LoVo (cell line): Measurements from ENCODE around the gene ZBTB16.

Source experiments
- DNase-seq: peaks from one replicate; pipeline ENCODE4 v3.0.0-alpha.2; 2016; ENCODE audit warnings: low spot score

Gene ZBTB16

GRCh38 chr11:114152785-114153184 is 93.3 kb downstream of the ZBTB16 start:
- no peak for DNase-seq

GRCh38 chr11:114153224-114153623 is 93.7 kb downstream of the ZBTB16 start:
- DNase-seq: no peak

- DNase-seq: no peak
These were observed 94.9 kb downstream of the ZBTB16 start for GRCh38 chr11:114154271-114155047.

- no peak for DNase-seq
These were observed 95.6 kb downstream of the ZBTB16 start for GRCh38 chr11:114155116-114155515.

GRCh38 chr11:114156131-114156581 is 96.6 kb downstream of the ZBTB16 start:
- DNase-seq: no peak

- no peak for DNase-seq
These were observed 97.3 kb downstream of the ZBTB16 start for GRCh38 chr11:114156782-114157181.

GRCh38 chr11:114157476-114158050 is 98.1 kb downstream of the ZBTB16 start:
- DNase-seq: no peak

- no peak for DNase-seq
These were observed 98.9 kb downstream of the ZBTB16 start for GRCh38 chr11:114158421-114158820.

- DNase-seq: no peak
These were observed 99.4 kb downstream of the ZBTB16 start for GRCh38 chr11:114158886-114159285.

- no peak for DNase-seq
These were observed 99.8 kb downstream of the ZBTB16 start for GRCh38 chr11:114159320-114159719.

GRCh38 chr11:114159802-114160632 is 100.5 kb downstream of the ZBTB16 start:
- DNase-seq: peak; percentile 96

GRCh38 chr11:114160894-114161293 is 101.4 kb downstream of the ZBTB16 start:
- DNase-seq: no peak

GRCh38 chr11:114161486-114162250 is 102.2 kb downstream of the ZBTB16 start:
- DNase-seq: no peak

GRCh38 chr11:114162719-114163123 is 103.2 kb downstream of the ZBTB16 start:
- peak; percentile 79 for DNase-seq

- DNase-seq: no peak
These were observed 103.7 kb downstream of the ZBTB16 start for GRCh38 chr11:114163229-114163631.

- DNase-seq: no peak
These were observed 104.4 kb downstream of the ZBTB16 start for GRCh38 chr11:114163830-114164401.

- no peak for DNase-seq
These were observed 105.0 kb downstream of the ZBTB16 start for GRCh38 chr11:114164546-114164945.

GRCh38 chr11:114165326-114166230 is 106.1 kb downstream of the ZBTB16 start:
- no peak for DNase-seq

- DNase-seq: no peak
These were observed 106.9 kb downstream of the ZBTB16 start for GRCh38 chr11:114166362-114166761.

GRCh38 chr11:114166897-114167323 is 107.4 kb downstream of the ZBTB16 start:
- peak; percentile 68 for DNase-seq
